HG03342 (cell line): ENCODE measurements around the gene HOXD4.

Source experiments
- ATAC-seq: cut with Tn5 transposase; IDR thresholded peaks from one replicate; pipeline ENCODE4 v1.9.1; 2021; ENCODE audit warnings: mild to moderate bottlenecking, moderate library complexity; ENCODE audit not compliant: unreplicated experiment

The HOXD4 gene

GRCh38 chr2:176126929-176127773 lies 24.2 kb upstream of the HOXD4 start:
- no peak for ATAC-seq

GRCh38 chr2:176127774-176128072 lies 23.6 kb upstream of the HOXD4 start:
- no peak for ATAC-seq

- ATAC-seq = no peak
Measured at GRCh38 chr2:176128172-176128981, 23.0 kb upstream of the HOXD4 start.

GRCh38 chr2:176128982-176129796 lies 22.2 kb upstream of the HOXD4 start, which contains the start of gene HOXD8:
Gene HOXD8, plus strand, starts transcription at chr2:176129705. Its CDS starts 662 bp downstream, at chr2:176130367.
- ATAC-seq = no peak

GRCh38 chr2:176129813-176130146 lies 21.6 kb upstream of the HOXD4 start:
- ATAC-seq = no peak

GRCh38 chr2:176130147-176130956 lies 21.0 kb upstream of the HOXD4 start:
- no peak for ATAC-seq

GRCh38 chr2:176130957-176131847 lies 20.1 kb upstream of the HOXD4 start:
- no peak for ATAC-seq

GRCh38 chr2:176131848-176132158 lies 19.5 kb upstream of the HOXD4 start:
- ATAC-seq = no peak

- no peak for ATAC-seq
Measured at GRCh38 chr2:176132205-176133171, 18.9 kb upstream of the HOXD4 start.

- ATAC-seq = no peak
Measured at GRCh38 chr2:176133389-176133788, 18.0 kb upstream of the HOXD4 start.

- ATAC-seq = no peak
Measured at GRCh38 chr2:176134035-176134434, 17.3 kb upstream of the HOXD4 start.

- ATAC-seq = no peak
Measured at GRCh38 chr2:176135035-176135440, 16.3 kb upstream of the HOXD4 start.

- no peak for ATAC-seq
Measured at GRCh38 chr2:176136374-176137251, 14.7 kb upstream of the HOXD4 start.

- ATAC-seq = no peak
Measured at GRCh38 chr2:176137252-176137580, 14.1 kb upstream of the HOXD4 start.

- ATAC-seq = no peak
Measured at GRCh38 chr2:176137906-176138305, 13.4 kb upstream of the HOXD4 start.

- ATAC-seq = no peak
Measured at GRCh38 chr2:176138526-176138922, 12.8 kb upstream of the HOXD4 start.

GRCh38 chr2:176138923-176139660 lies 12.3 kb upstream of the HOXD4 start:
- no peak for ATAC-seq
